Measurements from ENCODE around the gene CNOT11.
A peak's percentile ranks its signal among the peaks of the same experiment; 100 is the strongest.
"Not testable (repeated sequence)": the region's sequence is repeated elsewhere in the genome, so short reads cannot be mapped to it uniquely, and the experiment has no call there.

Gene CNOT11

GRCh38 chr2:101308432-101309210 lies 55.9 kb downstream of the CNOT11 start, which contains the start of gene RNF149:
TSS of gene RNF149 (minus strand) at chr2:101308701. CDS start at chr2:101308588, 113 bp downstream.
- DNase-seq (ENCODE audit: low read depth, low spot score), result peak; percentile 63

GRCh38 chr2:101310090-101310833 lies 57.6 kb downstream of the CNOT11 start:
- no peak for DNase-seq (ENCODE audit: low read depth, low spot score)

- DNase-seq (ENCODE audit: low read depth, low spot score), result no peak
Measured at GRCh38 chr2:101310834-101311695, 58.4 kb downstream of the CNOT11 start.

GRCh38 chr2:101311696-101312017 lies 59.0 kb downstream of the CNOT11 start:
- no peak for DNase-seq (ENCODE audit: low read depth, low spot score)

- DNase-seq (ENCODE audit: low read depth, low spot score), result not testable (repeated sequence)
Measured at GRCh38 chr2:101316568-101316967, 63.9 kb downstream of the CNOT11 start.
